D341Med (cell line): ENCODE data around the gene ADISSP.
A peak's percentile ranks its signal among the peaks of the same experiment; 100 is the strongest.

ENCODE experiments used
- DNase-seq: peaks from one replicate; pipeline ENCODE4 v3.0.0; 2012; ENCODE audit warnings: low spot score

The ADISSP gene

DNA sequence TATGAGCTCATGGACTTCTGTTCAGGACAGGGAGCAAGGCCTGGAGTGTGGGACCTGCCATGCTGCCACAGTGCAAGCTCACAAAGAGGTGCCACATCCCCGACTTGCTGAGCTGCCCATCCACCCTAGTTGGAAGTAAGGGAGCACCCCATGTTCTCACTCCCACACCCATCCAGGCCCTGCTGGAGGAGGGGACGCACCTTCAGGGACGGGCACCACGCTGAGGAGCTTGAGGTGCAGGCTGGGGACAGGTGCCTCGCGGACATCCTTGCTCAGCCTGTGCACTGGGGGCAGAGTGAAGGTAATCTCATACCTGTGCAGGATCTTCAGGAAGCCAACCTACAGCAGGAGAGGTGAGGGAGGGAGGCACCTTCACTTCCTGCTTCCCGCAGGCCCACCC lies 12.3 kb downstream of the ADISSP start:
- no peak for DNase-seq

DNA sequence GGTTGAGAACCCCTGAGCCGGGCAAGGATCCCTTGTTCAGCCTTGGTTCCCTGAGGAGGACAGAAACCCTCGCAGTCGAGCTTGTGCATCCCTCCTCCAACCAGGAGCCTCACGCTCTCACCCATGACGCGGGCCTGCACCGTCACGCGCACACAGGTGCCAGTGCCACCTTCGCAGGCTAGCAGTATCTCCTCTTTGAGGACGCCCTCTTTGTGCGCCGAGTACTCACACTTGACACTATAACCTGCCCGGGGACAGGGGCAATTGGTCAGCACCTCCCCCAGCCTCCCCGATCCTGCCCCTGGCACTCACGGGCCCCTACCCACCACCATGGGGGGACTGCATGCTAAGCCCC lies 13.3 kb downstream of the ADISSP start:
- no peak for DNase-seq

DNA sequence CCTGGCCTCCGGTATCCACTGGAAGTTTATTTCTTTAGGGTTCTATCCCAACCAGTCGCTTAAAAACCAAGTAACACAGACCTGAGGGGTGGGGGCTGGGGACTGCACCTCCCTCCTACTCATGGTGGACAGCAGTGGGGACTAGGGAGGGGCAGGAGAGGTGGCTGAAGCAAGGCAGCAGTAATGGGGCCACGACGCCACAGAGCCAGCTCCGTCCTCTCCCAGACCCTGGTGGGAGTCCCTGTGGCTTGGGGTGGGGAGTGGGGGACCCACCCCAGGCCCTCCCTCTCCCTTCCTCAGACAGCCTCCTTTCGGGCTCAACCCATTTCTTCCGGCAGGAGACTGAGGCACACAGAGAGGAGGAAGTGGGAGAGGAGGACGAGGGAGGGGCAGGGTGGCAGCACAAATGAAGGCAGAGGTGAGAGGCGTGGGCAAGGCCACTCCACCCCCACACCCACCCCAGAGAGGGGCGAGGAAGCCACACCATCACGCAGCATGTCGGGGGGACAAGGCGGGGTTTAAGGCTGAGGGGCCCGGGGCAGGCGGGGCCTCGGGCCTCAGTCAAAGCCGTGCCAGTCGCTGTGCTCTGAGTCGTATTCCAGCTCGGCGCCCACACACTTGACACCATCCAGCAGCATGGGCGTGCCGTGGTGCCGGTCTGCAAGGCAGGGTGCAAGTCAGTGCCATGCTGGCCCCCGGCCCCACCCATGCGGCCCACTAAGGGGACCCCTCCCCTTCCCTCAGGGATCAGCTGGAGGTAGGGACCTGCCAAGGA lies 13.9 kb downstream of the ADISSP start:
- DNase-seq: no peak

DNA sequence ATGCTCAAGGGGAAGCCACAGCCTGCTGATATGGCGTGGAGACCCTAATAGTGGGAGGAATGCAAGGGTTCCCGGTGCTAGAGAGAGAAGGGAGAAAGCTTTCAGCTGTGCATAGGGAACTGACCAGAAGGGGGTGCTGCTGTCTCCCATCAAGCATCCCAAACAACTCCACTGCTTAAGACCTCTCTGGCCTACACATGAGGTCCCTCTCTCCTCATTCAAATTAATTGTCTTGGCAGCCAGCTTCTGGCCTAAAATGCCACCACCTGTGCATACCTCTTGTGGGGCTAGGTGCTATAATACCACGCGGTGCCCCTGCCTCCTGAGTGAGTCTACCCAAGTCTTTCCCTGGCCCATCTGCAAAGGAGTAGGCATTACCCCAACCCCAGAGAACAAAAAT lies 14.5 kb downstream of the ADISSP start:
- DNase-seq: peak; percentile 77

- DNase-seq: no peak
Observed at GRCh38 chr20:3752386-3752759, 15.2 kb downstream of the ADISSP start.

DNA sequence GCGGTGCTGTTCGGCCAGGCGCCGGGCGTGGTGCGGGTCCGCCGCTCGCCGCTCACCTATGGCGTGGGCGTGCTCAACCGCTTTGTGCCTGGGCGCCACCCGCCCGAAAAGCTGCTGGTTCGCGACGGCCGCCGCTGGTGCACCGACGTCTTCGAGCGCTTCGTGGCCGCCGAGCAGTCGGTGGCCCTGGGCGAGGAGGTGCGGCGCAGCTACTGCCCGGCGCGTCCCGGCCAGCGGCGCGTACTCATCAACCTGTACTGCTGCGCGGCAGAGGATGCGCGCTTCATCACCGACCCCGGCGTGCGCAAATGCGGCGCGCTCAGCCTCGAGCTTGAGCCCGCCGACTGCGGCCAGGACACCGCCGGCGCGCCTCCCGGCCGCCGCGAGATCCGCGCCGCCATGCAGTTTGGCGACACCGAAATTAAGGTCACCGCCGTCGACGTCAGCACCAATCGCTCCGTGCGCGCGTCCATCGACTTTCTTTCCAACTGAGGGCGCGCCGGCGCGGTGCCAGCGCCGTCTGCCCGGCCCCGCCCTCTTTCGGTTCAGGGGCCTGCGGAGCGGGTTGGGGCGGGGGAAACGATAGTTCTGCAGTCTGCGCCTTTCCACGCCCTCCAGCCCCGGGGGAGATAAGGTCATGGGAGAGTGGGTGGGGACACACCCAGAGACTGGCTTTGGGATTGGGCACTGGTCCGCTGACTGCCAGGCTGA lies 15.7 kb downstream of the ADISSP start:
- peak; percentile 70 for DNase-seq

DNA sequence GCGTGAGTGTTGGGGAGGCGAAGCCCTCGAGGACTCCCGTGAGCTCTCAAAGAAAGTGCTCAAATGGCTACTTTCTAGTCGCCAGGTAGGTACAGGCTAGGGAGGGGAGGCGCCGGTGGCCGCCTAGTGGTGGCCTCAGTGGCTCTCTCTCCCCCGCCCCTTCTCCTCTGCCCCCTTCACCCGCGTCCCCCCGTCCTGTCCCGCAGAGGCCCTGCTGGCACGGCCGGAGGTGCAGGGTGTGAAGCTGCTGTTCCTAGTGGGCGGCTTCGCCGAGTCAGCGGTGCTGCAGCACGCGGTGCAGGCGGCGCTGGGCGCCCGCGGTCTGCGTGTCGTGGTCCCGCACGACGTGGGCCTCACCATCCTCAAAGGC lies 16.3 kb downstream of the ADISSP start:
- no peak for DNase-seq

DNA sequence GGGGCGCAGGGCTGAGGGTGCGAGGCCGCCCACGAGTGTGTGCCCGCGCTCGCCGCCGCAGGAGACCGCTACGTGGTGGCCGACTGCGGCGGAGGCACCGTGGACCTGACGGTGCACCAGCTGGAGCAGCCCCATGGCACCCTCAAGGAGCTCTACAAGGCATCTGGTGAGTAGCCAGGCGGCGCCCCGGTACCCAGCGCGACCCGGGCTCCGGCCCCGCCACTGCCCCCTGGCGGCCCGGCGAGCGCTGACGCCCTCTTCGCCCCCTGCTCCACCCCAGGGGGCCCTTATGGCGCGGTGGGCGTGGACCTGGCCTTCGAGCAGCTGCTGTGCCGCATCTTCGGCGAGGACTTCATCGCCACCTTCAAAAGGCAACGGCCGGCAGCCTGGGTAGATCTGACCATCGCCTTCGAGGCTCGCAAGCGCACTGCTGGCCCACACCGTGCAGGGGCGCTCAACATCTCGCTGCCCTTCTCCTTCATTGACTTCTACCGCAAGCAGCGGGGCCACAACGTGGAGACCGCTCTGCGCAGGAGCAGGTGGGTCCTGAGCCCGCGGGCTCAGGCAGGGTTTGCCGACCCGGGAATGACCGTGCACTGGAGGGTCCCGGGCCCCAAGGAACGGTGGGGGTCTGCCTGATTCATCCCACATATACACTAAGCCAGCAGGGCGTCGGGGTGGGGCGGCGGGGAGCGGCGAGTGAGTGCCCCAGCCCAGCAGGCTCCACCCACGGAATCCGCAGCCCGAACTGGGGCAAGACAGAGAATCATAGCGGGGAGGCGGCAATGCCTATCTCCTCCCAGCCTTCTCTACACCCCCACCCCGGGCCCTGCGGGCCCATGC lies 17.6 kb downstream of the ADISSP start:
- DNase-seq: peak; percentile 98

GRCh38 chr20:3749087-3749688 lies 18.4 kb downstream of the ADISSP start:
- DNase-seq: no peak

- DNase-seq: no peak
Observed at GRCh38 chr20:3748073-3748472, 19.5 kb downstream of the ADISSP start.

- DNase-seq: no peak
Observed at GRCh38 chr20:3747471-3747870, 20.1 kb downstream of the ADISSP start.

GRCh38 chr20:3745686-3746173 lies 21.8 kb downstream of the ADISSP start:
- DNase-seq: no peak

- peak; percentile 84 for DNase-seq
Observed at GRCh38 chr20:3744806-3745685, 22.5 kb downstream of the ADISSP start.

DNA sequence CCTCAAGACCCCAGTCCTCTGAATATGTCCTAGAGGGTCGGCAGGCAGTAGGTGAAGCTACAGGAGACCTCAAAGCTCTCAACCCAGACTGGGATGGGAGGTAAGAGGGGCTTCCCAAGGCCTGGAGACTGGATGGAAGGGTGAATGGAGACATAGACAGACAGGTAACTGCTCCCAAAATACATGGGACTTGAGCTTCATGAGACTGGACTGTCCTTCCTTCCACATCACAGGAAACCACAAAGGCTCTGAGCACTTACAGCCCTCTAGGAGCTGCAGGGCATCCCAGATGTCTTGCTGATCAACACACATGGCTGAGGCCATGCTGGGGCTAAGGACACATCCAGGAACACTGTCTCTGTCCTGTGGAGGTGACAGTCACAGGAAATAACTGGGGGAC lies 23.5 kb downstream of the ADISSP start:
- DNase-seq: no peak

- no peak for DNase-seq
Observed at GRCh38 chr20:3743251-3743650, 24.3 kb downstream of the ADISSP start.

DNA sequence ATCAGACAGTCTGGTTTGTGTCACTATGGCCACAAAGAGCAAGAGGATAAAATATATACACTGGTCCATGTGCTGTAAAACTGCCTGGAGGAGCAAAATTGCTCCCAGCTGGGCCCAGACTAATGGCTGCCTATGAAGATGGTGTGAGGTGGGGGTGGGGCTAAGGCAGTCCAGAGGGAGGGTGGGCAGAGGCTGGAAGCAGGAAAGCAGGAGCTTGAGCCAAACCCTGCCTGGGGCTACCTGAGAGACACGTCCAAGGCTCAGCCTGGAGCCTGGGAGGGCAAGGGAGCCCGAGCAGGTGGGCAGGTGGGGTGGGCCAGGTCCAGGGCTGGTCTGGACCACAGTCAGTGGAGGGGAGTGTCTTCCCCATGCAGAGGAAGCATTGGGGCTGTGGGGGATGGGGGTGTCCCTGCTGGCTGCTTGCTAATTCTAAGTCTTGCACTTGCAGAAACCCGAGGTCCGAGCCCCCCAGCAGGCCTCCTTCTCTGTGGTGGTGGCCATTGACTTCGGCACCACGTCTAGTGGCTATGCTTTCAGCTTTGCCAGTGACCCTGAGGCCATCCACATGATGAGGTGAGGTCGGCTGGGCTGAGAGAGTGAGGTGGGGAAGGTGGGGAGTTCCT lies 25.6 kb downstream of the ADISSP start:
- DNase-seq: no peak

DNA sequence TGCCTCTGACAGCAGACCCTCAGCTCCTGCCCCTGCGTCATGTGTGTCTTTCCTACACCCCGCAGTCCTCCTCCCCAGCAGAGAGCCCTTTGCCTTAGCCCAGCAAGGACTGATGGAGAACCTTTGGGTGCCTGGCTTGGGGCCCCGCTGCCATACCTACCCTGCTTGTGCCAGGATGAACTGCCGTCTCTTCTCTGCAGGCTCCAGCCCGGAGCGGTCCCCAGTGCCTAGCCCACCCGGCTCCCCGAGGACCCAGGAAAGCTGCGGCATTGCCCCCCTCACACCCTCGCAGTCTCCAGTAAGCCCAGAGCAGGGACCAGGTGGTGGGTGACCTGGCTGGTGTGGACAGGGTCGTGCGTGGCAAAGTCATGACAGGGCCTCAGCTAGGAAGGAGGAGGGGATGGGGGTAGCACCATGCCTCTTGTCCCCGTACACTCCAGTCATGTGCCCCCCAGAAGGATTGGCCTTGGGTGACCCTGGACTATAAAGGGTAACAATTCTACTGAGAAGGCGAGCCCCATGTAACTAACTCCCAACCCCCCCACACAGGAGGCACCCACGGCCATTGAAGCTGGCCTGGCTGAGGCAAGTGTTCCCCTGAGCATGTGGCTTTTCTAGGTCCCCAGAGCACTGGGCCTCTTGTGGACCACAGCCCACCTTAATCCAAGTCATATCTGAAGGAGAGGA lies 26.8 kb downstream of the ADISSP start:
- DNase-seq: no peak

DNA sequence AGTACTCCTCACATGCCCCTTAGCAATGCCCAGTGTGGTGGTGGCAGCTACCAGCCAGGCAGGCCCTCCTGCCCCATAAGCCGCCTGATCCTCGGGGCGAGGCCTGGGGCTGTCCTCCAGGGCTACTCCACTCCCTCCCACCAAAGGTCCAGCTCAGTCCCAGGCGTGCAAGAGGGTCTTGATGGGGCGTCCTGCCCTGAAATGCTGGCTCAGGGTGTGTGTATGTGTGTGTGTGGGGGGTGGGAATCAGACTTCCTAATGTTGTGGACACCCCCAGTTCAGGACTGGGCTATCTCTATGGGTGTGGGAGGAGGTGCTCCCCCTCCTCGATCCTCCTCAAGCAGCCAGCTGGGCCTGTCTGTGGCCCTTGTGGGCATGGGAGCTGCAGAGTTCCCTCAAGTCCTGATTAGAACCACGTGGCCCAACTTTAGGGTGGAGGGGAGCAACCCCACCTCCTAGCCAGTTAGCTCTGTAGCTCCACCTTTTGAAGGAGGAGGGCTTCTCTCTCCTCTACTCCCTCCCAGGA lies 27.6 kb downstream of the ADISSP start:
- DNase-seq: no peak

DNA sequence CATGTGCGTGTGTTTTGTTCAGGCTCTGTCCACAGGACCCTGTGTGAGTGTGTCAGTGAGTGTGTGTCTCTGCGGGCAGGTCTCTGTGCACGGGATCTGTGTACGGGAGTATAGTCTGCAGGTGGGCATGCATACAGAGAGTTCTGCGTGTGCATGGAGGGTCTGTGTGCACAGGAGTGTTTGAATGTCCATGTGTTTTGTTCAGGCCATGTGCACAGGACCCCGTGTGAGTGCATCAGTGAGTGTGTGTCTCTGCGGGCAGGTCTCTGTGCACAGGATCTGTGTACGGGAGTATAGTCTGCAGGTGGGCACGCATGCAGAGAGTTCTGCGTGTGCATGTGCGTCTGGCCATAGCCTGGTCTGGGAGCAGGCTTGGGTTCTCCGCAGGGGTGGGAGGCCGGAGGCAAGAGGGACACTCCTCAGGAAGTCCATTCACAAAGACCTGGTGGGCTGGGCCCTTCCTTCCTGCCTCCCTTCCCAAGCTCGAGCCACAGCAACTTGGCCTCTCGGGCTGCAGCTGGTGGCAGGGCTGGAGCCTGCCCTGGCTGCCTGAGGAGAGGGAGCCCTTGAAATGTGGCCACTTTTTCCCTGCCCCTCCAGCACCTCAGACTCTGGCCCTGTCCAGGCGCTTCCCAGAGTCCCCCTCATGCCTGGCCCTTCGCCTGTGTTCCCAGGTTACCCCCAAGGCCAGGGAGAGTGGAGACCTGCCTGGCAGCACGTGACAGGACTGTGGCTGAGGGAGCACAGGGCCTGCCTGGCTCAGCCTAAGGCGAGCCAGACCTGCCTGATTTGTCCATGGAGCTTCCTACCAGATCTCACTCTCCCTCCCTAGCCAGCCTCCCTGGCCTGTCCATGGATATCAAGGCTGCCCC lies 28.3 kb downstream of the ADISSP start:
- no peak for DNase-seq
